Measurements from ENCODE around the gene PARP11. TPM values are rescaled to one million over a fixed set of nuclear protein-coding genes. Genes with fewer than 3 reads are reported as not detected.
A peak's percentile ranks its signal among the peaks of the same experiment; 100 is the strongest.

The PARP11 gene
- polyA plus RNA-seq (ENCODE audit: insufficient read length in 10 of 10): 1 to 10 TPM; 5.1 to 8.3 (median 6.7) TPM
- long read RNA-seq, donor 1, full-length matches to known transcripts: 1 of 1 reads
- long read RNA-seq, donor 1, partial matches to known transcripts: 0 of 1 reads
- long read RNA-seq, donor 1, other reads (novel, unspliced or antisense): 0 of 1 reads
- long read RNA-seq, donor 2: 0 reads
- long read RNA-seq, donor 3: 0 reads
- long read RNA-seq, donor 4, full-length matches to known transcripts: 3 of 3 reads
- long read RNA-seq, donor 4, partial matches to known transcripts: 0 of 3 reads
- long read RNA-seq, donor 4, other reads (novel, unspliced or antisense): 0 of 3 reads
- long read RNA-seq, donor 5, full-length matches to known transcripts: 1 of 1 reads
- long read RNA-seq, donor 5, partial matches to known transcripts: 0 of 1 reads
- long read RNA-seq, donor 5, other reads (novel, unspliced or antisense): 0 of 1 reads
- long read RNA-seq, donor 6, full-length matches to known transcripts: 1 of 1 reads
- long read RNA-seq, donor 6, partial matches to known transcripts: 0 of 1 reads
- long read RNA-seq, donor 6, other reads (novel, unspliced or antisense): 0 of 1 reads
- long read RNA-seq, donor 7, full-length matches to known transcripts: 2 of 2 reads
- long read RNA-seq, donor 7, partial matches to known transcripts: 0 of 2 reads
- long read RNA-seq, donor 7, other reads (novel, unspliced or antisense): 0 of 2 reads
- long read RNA-seq, donor 8, full-length matches to known transcripts: 4 of 4 reads
- long read RNA-seq, donor 8, partial matches to known transcripts: 0 of 4 reads
- long read RNA-seq, donor 8, other reads (novel, unspliced or antisense): 0 of 4 reads
- long read RNA-seq, donor 9: 0 reads

DNA sequence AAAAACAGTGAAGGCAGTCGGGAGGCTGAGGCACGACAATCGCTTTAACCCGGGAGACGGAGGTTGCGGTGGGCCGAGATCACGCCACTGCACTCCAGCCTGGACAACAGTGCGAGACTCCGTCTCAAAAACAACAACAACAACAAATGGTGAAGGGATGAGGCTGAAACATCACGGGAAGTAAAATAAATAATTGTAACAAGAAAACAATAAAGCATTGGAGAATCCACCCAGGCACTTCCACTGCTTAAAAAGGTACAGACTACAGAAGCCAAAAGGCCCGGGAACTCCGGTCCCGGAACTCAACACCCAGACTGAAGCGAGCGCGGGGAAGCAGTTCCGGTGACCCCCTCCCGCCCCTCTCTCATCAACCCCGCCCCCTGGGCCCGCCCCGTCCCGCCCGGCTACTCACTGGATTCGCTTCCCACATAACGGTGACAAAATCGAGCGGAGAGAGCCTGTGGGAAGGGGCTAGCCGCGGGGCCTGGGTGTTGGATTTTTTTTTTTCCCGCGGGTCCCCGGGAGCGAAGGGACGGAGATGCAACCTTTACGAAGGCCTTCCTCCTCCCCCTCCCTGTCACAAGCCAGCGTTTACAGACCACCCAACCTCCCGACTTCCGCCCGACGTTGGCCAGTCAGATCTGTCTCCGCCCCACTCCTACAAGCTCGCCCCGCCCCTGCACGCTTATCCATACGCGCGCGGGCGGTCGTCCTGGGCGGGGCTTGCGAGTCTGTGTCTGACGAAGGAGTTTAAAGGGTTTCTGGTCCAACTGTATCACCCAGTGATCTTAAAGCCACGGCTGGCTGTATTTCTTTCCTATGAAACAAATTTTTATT, at the start of gene PARP11:
PARP11 (minus strand) TSS at position 600 of the 837 bp plus-strand sequence; CDS start at position 430, 170 bp downstream.
- peak; percentile 97 to 99 (median 97) for DNase-seq

GRCh38 chr12:3922033-3922432, 48.8 kb upstream of the PARP11 start:
- DNase-seq: no peak

DNA sequence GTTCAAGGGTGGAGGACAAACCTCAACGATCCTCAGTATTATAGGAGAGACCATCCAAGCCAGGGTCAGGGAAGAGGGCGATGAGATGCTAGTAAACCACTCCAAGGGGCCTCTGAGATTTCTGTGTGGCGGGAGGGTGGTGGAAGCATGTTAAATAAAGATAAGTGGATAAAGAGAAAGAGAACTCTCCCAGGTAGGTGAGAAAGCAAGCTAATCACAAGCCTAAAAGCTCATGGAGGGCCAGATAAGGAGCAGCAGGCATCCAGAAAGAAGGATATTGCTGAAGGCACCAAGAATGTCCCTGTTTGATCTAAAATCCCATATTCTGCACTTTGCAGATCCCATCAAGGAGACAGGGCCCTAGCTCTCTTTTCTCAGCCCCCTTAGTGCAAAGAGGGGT, 48.3 kb upstream of the PARP11 start:
- DNase-seq: no peak

DNA sequence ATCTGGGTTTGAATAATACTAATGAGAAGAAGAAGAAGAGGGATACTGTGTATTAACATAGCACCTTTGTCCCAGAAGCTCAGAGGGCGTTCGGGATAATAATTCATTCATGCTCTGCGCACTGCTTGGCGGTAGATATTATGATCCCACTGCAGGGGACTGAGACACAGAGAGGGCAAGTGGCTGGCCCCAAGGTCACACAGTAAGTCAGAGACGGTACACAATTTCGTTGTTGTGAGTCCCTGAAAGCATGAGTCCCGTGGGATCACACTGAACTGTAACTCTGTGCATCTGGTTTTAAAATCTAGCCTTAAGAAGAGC, 47.9 kb upstream of the PARP11 start:
- no peak for DNase-seq

DNA sequence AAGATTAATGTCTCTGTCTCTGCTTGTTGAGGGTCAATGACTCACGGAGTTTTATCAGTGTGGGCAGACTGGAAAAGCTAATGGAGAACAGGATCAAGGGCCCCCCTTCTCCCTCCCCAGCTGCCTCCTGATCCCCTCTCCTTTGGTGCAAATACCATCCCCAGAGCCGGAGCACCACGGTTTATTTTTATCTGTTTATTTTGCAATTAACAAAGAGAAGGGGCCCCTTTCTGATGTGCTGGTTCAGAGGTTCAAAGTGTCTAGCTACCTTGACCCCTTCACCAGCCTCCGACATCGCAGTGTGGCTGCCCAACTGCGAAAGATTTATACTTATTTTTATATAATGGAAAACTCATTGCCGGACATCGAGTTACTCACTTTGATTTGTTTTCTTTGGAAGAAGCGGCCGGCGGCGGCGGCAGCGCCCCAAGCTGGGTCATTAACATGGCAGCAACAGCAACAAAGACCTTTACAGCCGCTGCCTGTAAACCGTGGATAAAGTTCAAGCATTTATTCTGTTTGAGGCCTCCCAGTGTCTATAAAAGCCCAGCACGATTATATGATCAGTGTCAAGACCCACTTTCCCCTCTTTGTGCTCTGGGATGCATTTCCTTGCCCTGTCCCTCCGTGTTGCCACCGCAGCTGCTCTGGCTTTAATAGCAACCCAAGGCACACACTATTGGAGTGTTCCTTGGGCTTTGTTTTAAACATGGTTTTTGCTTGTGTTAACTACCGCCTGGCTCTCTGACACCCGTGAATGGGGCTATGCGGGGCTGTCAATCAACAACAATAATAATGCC, 47.4 kb upstream of the PARP11 start:
- no peak for DNase-seq

GRCh38 chr12:3913278-3913677, 40.1 kb upstream of the PARP11 start:
- no peak for DNase-seq

DNA sequence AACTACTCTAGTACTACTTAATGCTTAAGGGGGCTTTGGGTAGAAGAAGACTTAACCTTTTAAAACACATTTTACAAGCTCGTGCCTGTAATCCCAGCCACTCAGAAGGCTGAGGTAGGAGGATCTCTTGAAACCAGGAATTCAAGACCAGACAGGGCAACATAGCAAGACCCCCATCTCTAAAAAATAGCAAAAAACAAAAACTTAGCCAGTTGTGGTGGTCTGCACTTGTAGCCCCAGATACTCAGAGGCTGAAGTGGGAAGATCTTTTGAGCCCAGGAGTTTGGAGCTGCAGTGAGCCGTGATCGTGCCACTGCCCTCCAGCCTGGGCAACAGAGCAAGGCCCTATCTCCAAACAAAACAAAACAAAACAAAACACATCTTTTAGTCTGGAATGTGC, 39.7 kb upstream of the PARP11 start:
- DNase-seq: no peak

DNA sequence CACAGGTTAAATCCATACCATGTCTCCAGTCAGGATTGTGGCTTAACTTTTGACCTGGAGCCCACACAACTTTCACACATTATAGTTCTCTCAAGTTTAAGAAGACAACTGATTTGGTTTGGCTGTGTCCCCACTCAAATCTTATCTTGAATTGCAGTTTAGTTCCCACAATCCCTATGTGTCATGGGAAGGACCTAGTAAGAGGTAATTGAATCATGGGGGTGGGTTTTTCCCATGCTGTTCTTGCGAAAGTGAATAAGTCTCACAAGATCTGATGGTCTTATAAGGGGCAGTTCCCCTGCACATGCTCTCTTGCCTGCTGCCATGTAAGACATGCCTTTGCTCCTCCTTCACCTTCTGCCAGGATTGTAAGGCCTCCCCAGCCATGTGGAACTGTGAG, 38.2 kb upstream of the PARP11 start:
- no peak for DNase-seq

DNA sequence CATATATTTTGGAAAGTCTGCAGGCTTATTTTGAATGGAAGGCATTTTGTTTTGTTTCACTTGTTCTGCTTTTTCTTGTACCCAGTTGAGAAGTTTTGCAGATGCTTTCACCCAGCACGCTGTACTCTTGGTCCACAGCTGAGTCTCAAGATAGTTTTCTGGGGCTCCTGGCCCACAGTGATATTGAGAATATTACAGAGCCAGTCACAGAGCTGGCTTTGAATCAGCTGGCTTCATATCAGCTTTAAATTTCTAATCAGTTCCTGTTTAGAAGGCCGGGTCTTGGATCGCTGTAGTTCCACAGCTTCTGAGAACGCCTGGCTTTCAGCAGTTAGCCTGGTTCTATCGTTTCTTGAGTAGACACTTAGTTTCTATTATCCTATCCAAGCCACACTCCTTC, 32.5 kb upstream of the PARP11 start:
- no peak for DNase-seq

DNA sequence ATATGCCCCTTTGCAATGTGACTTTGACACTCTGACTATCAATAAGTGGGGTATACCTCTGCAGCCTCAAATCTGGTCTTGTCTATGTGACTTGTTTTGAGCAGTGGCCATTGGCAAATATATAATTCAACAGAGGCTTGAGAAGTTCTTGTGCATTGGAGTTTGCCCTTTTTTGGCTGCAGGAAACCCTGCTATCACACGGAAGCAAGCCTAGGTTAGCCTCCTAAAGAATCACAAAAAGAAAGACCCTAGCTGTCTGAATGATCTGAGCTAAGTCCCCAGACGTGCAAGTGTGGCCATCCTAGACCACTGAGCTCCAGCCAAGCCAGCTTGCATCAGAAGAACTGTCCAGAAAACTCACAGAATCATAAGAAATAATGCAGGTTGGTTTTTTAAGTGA, 31.8 kb upstream of the PARP11 start:
- no peak for DNase-seq

- no peak for DNase-seq
Observed at GRCh38 chr12:3902921-3903320, 29.7 kb upstream of the PARP11 start.

DNA sequence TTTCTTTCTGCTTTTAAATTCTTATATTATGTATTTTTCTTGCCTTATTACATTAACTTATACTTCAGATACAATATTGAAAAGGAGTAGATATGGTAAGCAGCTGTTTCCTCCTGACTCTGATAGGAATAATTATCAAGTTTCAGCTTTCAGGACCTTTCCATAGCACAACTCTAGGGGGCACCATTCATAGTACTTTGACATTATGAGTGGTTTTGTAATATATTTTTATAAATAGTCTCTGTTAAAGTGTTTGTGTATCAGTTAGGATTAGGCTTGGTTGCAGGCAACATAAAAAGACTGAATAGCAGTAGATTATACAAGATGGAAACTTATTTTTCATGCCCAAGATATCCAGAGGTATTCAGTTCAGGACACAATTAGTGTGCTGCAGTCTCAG, 27.9 kb upstream of the PARP11 start:
- DNase-seq: no peak

GRCh38 chr12:3898756-3899155, 25.6 kb upstream of the PARP11 start:
- DNase-seq: no peak

- DNase-seq: no peak
Observed at GRCh38 chr12:3897371-3897971, 24.3 kb upstream of the PARP11 start.

DNA sequence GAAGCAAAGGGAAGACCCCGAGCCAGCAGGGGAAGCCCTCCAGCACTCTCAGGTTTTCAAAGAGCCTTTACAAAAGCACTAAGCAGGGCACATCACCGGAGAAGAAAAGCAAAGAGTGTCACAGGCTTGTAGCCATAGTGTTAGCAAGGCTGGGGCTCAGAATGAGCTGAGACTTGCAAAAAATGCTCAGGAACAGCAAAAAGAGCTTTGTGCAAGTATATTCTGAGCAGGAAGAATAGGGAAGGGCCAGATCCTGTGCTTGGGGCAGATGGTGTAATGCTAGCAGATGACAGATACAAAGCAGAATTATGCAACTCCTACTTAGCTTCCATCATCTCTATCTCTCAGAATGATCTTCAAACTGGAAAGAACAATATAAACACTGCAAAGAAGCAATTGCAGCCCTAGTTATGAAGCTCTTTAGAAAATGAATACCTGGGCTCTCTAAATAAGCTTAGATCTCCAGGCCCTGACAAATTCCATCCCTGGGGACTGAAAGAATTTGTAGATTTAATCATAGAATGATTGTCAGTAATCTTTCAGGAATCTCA, 23.7 kb upstream of the PARP11 start:
- peak in 1 of 3 donors; percentile 52 for DNase-seq

DNA sequence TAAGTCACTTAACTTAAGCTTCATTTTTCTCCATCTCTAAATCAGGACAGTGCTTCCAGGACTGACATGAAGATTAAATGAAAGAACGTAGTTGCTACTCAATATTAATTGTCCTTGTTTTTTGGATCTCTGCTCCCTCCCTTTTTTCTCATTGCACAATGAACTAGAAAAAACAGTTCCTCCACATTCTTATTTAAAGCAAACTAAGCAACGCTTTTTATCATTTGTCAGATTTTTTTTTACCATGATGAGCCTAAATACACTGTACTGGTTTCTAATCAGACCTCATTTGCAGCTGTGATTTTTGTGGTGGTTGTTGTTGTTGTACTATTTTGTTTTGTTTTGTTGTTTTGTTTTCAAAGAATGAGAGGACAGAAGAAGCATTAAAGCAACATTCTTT, 23.2 kb upstream of the PARP11 start:
- no peak for DNase-seq

DNA sequence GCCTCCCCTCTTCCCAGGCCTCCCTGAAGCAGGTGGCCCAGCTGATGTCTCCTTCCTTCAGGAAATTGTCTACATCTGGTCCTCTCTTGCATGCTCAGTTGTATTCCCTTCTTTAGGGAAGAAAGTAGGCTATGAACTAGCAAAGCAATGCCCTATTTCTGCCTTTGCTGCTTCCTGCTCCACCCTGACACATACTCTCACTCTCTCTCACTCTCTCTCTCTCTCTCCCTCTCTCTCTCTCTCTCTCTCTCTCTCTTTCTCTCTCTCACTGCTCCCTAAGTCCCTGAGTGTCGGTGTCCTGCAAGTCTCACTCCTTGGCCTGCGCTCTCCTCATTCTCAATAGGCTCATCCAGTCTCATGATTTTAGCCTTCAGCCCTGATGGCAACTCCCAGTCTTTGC, 19.4 kb upstream of the PARP11 start:
- DNase-seq: no peak

DNA sequence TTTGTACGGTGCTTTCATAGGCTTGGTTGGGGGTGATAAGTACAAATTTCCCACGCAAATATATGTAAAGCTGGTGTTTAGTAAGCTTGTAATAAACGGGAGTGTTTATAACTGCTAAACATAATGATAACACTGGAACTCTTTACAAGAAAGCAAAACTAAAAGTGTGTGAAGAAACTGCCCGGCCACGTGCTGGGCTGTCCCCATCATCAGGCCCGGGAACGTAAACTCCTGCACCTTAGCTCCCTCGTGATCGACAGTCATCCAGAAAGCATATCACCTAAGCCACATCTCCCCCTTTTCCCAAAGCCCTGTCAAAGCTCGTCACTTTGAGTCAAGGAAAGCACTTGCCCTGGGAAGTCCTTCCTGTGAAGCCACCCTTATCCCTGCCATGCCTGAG, 18.0 kb upstream of the PARP11 start:
- no peak for DNase-seq

- DNase-seq: no peak
Observed at GRCh38 chr12:3888659-3889058, 15.5 kb upstream of the PARP11 start.

DNA sequence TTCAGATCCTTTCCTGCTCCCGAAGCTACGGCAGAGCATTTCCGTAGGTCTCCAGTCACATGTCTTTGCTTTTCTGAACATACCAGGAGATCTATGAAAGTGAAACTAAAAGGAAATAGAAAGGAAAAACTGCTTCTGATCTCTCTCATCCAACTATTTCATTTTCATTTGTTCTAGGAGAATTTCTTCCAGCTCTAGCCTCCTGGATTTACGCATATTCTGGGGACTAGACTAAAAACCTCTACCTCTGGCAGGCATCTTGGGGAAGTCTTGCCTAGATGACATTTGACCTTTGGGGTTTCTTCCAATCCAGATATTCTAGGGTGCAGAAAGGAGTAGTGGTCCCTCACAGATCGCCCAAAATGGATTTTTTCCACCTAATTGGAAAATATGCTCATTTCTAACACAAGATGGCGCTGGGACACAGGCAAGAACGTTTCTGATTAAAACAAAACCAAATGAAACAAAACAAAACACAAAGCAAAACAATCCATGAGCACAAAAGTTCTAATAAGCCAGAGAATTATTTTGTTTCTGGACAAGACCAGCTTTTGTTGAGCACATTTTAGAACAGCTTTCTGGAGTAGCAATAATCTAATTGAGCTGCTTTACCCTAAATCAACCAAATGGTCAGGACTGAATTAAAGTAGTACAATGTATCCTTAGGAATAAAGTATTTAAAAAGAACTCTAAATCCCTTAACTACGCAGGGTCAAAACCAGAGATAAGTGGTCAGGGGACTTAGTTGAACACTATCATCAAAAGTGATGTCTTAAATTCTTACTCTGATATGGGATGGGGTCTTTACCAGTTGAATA, 12.3 kb upstream of the PARP11 start:
- peak; percentile 69 to 92 (median 84) for DNase-seq

All from muscle of back (tissue), 13 donors.